CD1c-positive myeloid dendritic cell (primary cell): ENCODE measurements around the gene ABCA9.
"Not testable (repeated sequence)": the region's sequence is repeated elsewhere in the genome, so short reads cannot be mapped to it uniquely, and the experiment has no call there.

Experiments
- DNase-seq: peaks from one replicate; pipeline ENCODE4 v3.0.0-alpha.2; 2016; ENCODE audit errors: extremely low spot score

ABCA9 gene

DNA sequence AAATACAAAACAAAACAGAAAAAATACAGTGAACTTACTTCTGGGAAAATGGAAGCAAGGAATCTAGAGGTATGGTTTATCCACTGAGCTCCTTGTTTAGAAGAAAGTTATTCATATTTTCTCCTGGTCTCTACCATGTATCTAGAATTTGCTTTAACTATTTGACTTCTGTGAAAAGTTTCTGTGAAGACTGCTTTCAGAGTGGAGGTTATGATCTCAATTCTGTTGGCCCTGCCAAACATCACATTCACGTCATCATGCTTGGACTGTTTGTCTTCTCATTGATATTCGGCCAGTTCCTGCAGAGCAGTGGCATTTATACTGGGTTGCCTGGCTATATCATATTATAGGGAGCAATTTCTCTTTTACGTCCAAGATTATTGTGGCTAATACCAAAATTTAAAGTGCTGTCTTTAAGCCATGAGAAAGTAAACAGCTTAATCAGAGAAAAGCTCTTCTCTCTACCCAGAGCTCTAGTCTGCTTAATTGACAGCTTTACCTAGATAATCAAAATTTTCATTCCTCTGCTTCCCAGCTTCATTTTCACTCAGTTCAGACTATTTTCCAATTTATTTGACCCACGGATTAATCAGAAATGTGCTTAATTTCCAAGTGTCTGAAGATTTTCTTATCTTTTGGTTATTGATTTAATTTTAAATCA lies 105.4 kb downstream of the ABCA9 start, which contains the start of gene ABCA8:
TSS of gene ABCA8 (minus strand) at position 212 of the 661 bp plus-strand sequence. CDS start 13,358 bp downstream, outside the sequence.
- DNase-seq = no peak

DNA sequence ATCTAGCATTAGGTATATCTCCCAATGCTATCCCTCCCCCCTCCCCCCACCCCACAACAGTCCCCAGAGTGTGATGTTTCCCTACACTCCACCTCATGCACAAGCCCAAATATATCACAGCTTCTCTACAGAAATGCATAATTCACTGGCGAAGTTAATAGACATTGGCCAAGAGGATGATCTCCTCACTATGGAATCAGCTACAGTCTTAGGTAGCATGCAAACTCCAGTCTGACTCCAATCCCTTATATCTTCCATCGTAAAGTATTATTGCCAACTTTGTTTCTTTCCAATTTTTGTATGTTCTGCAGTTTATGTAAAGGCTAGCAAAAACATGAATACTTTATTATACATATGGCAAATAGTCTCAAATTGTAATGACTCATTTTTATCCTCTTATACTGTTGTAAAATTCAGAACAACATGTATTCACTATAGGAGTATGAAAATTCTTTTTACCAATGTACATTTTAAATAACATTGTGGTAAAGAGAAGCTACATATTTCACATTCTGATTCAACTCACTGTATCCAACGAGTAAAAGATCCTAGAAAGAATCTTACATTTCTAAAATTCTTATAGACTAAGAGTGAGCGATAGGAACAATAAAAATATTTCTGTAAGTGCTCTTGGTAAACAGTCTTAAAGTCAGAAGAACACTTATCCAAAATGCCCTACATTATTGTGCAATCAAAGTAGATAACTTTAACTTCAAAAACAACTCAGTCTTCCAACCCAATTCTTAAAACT lies 106.4 kb downstream of the ABCA9 start:
- no peak for DNase-seq

DNA sequence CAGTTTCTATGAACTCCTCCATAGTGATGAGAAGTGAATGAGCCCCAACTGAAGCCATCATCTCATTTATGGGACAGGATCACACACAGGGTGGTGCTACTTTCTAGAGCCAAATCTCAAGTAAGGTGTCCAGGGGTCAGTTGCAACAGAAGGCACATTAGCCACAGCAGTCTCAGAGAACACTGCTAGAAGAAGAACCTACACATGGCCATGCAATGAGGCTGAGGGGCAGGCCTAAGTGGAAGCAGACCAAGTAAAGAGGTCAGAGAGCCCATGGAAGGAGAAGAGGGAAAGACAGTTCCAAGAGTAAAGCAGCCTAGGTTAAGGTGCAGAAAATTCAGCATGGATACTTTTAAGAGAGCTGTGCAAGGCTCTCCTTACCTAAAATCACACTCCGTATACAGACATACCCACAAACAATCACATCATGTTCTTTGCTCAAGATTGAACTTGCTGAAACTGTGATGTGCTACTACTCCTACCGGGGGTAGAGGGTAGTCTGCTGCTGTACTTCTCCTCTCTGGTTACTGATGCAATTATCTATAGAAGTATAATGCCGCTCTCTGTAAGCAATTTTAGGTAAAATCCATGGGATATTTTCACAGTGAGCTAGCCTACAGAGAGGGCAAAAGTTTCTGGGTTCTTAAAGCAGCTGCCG lies 107.3 kb downstream of the ABCA9 start:
- no peak for DNase-seq

DNA sequence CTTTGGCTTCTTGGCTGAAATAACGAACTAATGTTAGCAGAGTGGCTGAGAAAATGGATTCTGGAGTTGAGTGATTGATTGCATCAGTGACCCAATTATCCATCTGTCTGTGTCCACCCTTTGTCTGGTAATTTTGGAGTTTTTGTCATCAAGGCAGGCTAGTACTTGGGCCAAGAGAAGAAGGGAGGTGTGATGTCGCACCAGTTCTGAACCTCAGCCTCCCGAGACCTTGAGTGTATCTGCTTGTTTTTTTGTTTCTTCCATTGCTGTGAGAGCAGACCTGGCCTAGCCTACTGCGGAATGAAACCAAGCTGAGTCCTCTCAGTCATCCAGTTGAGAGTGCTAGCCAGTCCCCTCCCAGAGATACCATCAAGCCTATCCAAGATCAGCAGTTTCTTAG lies 110.0 kb downstream of the ABCA9 start:
- no peak for DNase-seq

DNA sequence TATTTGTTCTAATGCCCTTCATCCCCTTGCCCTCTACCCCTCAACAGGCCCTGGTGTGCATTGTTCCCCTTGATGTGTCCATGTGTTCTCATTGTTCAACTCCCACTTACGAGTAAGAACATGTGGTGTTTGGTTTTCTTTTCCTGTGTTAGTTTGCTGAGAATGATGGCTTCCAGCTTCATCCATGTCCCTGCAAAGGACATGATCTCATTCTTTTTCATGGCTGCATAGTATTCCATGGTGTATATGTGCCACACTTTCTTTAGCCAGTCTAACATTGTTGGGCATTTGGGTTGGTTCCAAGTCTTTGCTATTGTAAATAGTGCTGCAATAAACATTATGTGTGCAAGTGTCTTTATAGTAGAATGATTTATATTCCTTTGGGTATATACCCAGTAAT lies 112.9 kb downstream of the ABCA9 start:
- DNase-seq = not testable (repeated sequence)

DNA sequence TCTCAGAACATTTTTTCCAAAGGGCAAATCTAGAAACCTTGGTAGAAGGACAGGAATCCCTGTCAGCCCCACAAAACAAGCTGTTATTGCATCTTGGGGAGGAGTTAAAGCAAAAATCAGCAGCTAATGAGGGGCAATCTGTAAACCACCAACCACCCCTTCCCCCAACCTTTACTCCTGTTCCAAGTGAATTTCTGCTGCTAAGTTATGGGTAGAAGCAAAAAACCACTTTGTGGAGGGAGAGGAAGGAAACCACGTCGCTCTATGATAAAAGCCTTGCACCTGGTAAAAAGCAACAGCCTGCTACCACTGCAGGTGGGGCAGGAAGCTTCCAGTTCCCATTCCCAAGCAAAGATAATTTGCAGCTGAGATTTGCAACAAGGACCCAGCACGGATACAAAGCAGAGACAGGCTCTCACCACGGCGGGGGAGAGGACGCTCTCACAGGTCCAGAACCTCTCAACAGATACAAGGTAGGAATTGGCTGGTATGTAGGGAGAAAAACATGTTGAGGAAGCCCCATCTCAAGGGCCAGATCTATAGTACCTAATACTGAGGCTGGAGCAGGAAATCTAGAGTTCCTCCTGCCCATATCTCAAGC lies 116.2 kb downstream of the ABCA9 start:
- no peak for DNase-seq

DNA sequence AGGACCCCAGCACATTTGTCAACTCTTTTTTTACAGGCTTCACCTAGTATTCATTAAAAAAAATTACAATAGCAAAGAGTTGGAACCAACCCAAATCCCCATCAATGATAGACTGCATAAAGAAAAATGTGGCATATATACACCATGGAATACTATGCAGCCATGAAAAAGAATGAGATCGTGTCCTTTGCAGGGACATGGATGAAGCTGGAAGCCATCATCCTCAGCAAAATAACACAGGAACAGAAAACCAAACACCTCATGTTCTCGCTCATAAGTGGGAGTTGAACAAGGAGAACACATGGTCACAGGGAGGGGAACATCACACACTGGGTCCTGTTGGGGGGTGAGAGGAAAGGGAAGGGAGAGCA lies 116.9 kb downstream of the ABCA9 start:
- not testable (repeated sequence) for DNase-seq

DNA sequence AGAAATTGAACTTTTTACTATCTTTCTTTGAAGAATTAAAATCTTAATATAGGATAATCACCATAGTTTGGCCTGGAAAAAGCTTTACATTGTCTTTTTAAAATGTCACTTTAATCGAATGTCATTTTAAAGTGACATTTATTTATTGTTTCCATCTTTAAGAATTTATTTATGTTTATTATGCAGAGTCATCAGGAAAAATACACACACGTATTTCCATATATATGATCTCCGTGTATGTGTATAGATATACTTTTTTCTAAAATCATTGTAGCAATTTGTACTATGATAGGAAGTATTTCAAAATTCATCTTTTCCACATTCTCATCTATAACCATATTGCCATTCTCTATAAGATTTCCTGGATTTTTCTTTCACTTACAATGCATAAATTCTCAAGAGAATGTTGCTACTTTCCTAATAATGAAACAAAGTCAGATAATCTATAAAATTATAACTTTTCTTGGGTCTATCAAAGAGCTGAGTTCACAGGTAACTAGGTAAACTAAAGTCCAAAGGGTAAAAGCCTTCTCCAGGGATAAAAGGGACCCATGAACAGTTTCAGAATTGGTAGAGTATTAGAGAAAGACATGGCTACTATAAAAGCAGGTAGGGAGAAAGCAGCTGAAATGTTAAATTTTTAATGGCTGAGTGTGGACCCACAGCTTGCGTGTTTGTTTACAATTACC lies 117.5 kb downstream of the ABCA9 start:
- no peak for DNase-seq

DNA sequence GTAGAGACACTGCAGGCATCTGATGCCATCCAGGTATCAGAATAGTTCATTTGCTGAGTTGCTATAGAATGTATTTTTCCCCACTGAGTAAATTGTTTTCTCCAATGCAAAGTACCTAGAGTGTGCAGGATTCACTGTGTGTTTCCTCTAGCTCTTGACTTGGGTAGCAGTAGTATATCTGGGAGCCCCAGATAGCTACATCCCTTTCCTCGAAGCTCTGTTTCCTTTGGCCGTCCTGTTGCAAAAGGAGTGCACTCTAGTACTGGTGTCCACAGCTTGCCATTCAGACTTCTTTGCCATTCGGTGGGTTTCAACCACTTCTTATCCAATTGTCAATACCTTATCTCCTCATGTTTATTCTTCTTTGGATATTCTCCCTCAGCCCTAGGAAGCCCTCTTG lies 118.3 kb downstream of the ABCA9 start:
- no peak for DNase-seq

DNA sequence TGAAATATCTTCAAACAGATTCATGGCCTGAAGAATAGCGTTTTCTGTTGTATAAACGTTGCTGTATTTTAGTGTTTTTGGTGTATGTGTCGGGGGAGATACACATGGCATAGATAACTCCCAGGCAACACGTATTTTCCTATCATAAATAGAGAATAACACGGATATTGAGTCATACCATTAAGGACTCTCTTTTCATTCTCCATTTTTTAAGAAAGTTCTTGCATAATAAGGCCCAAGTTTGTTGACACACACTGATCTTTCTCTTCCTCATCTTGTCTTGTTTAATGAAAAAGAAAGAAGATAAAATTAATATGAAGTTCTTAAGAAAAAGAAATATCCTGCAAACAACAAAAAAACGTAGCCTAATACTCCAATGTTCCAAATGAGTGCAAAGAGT lies 119.0 kb downstream of the ABCA9 start:
- no peak for DNase-seq

DNA sequence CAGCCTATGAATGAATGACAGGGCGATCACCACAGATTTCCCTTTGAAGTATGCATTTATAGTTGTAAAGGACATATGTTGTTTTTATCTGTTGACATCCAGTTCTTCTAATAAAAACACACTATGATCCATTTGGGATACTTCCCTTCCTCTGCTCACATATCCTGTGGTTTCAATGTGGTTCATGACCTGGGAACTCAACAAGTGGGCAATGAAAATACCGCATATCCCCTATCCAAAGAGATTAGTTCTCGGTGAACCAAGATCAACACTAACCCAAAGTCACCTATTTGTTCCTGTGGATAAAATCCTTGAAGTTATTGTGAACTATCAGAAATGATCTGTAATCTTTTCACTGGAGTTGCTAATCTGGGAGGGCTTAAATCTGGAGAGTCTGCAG lies 121.5 kb downstream of the ABCA9 start:
- DNase-seq = no peak

DNA sequence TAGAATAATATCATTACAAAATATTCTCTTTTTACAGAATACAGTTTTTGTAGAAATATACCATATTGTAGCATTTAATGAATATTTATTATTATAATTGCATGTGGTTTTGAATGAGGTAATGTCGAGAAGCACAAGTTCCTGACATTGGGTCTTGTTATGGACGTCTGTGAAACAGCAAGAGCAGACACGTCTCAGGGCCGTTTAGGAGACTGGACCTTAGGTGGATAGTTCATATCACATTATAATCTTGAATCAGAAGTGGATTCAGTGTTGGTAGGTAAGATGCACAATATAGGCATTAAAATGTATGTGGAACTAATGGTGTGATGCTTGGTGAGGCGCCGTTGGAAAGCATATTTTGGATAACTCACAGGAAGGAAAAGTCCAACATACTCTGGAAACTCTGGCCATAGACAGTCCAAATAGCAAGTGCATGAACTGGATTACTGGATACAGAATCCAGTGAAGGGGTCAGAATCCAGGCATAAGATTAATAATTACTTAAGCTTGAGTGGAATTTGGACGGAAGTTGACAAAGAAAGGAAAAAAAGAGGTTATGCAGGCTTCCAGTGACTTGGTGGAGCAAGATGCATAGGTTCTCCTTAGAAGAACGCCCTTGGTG lies 122.7 kb downstream of the ABCA9 start:
- no peak for DNase-seq

DNA sequence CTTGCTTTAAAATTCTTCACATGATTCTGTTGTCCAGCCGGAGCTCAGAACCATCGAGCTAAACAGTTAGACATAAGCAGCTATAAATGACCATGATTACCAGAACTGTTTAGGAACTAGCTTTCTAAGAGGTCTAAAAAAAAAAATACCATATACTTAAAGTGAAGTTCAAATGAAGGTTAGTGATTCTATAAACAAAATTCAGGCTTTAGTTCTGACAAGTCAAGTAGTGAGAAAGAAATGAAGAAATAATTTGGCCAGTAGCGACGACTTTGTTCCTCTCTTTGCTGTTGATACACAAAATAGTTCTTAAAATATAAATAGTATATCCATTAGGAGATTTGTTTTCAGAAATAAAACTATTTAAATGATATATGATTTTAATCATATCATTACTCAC lies 133.2 kb downstream of the ABCA9 start:
- DNase-seq = no peak

DNA sequence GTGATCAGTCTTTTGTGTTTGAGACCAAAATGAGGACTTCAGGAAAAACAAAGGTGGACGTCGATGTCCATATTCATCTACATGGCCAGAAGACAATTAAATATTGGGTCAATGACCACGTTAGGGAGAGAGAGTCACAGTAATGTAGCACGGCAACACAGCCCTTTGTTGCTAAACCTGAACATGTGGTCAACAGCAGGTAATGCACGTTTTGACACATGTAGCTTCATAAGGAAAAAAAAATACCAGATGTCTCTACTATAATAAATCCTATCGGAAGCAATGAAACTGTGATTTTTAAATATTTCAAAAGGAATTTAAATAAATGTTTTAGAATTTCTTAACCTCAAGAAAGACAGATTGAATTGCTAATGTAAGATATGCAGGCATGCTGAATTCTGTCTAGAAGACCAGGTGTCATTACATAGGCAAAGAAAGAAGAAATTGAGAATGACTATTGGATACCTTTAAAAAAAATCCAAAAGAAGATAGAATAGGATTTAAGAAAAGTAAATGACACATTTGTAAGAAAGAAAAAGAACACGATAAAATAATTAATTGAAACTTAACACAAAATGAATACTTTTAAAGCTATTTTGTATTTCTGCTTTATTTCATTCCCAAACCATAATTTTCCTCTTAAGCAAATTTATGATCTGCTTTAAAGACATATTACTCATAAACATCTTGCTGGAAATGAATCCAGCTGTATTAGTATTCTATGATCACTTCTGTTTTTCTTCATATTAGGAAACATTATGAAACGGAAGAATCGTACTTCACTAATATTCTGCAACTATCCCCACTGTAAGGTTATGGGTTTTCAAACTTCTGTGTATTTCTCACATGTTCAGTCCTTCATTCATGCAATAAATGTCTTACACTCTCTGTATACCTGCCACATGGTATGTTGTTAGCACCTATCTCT lies 135.7 kb downstream of the ABCA9 start:
- peak; percentile 41 for DNase-seq
